WTC11 (cell line): ENCODE results near the gene CAPN2. TPM values are rescaled to one million over a fixed set of nuclear protein-coding genes. Genes with fewer than 3 reads are reported as not detected.

Source experiments
- ATAC-seq: fragments of 200-7000 bp; cut with Tn5 transposase; 2 replicates; pipeline ENCODE4 v1.10.0; 2021; ENCODE audit warnings: mild to moderate bottlenecking, moderate library complexity
- CTCF ChIA-PET: fragments of 300-600 bp; sonication (Branson Sonifier 250); formaldehyde crosslinking; loops from one replicate; lab custom pipeline; 2021; ENCODE audit warnings: antibody characterized with exemption; lab: Charles Lee
- POLR2A ChIA-PET: fragments of 350-600 bp; sonication (Branson Sonifier 250); formaldehyde crosslinking; loops from one replicate; lab custom pipeline; 2021; ENCODE audit warnings: antibody characterized with exemption; lab: Charles Lee
- DNase-seq: peaks from one replicate; pipeline ENCODE4 v3.0.0; 2021; ENCODE audit warnings: low spot score
- H3K27ac Mint-ChIP-seq: 2 replicates; pipeline ENCODE4 v1.8.0; 2021; ENCODE audit warnings: mixed read lengths
- H3K27me3 Mint-ChIP-seq: 2 replicates; pipeline ENCODE4 v1.8.0; 2021; ENCODE audit warnings: low read depth, mild to moderate bottlenecking, moderate library complexity, mixed read lengths
- H3K36me3 Mint-ChIP-seq: 2 replicates; pipeline ENCODE4 v1.8.0; 2021; ENCODE audit warnings: mixed read lengths
- H3K4me1 Mint-ChIP-seq: 2 replicates; pipeline ENCODE4 v1.8.0; 2022; ENCODE audit warnings: mixed read lengths
- H3K4me3 Mint-ChIP-seq: 2 replicates; pipeline ENCODE4 v1.8.0; 2021; ENCODE audit warnings: mild to moderate bottlenecking, moderate library complexity, mixed read lengths
- H3K9me3 Mint-ChIP-seq: 2 replicates; pipeline ENCODE4 v1.8.0; 2021; ENCODE audit warnings: mixed read lengths
- ATF1 ChIP-seq: sonication (generic); formaldehyde crosslinking; IDR thresholded peaks from 2 replicates; pipeline ENCODE4 v1.8.1; 2023; ENCODE audit warnings: mild to moderate bottlenecking, moderate library complexity, missing genetic modification reagents
- CREM ChIP-seq: sonication (generic); formaldehyde crosslinking; IDR thresholded peaks from 2 replicates; pipeline ENCODE4 v1.8.1; 2022; ENCODE audit warnings: mild to moderate bottlenecking, missing genetic modification reagents, moderate library complexity
- FOXK1 ChIP-seq: sonication (generic); formaldehyde crosslinking; IDR thresholded peaks from 2 replicates; pipeline ENCODE4 v1.8.0; 2022; ENCODE audit warnings: mild to moderate bottlenecking, moderate library complexity, missing genetic modification reagents
- FOXP1 ChIP-seq: sonication (generic); formaldehyde crosslinking; IDR thresholded peaks from 2 replicates; pipeline ENCODE4 v1.8.0; 2022; ENCODE audit warnings: missing genetic modification reagents, mild to moderate bottlenecking, moderate library complexity, borderline replicate concordance
- JAZF1 ChIP-seq: fragments of 250-450 bp; sonication (Bioruptor Pico); IDR thresholded peaks from 2 replicates; pipeline ENCODE4 v1.9.0; 2021; ENCODE audit warnings: moderate library complexity, mild to moderate bottlenecking, inconsistent platforms
- MAX ChIP-seq: sonication (generic); formaldehyde crosslinking; IDR thresholded peaks from 2 replicates; pipeline ENCODE4 v1.8.0; 2022; ENCODE audit warnings: mild to moderate bottlenecking, missing genetic modification reagents
- MYBL2 ChIP-seq: sonication (generic); formaldehyde crosslinking; IDR thresholded peaks from 2 replicates; pipeline ENCODE4 v1.8.1; 2023; ENCODE audit warnings: mild to moderate bottlenecking, moderate library complexity, missing genetic modification reagents
- NFE2L1 ChIP-seq: sonication (generic); formaldehyde crosslinking; IDR thresholded peaks from 2 replicates; pipeline ENCODE4 v1.8.1; 2023; ENCODE audit warnings: missing genetic modification reagents
- NR2C2 ChIP-seq: sonication (generic); formaldehyde crosslinking; IDR thresholded peaks from 2 replicates; pipeline ENCODE4 v1.8.0; 2022; ENCODE audit warnings: mild to moderate bottlenecking, missing genetic modification reagents
- NR3C1 ChIP-seq: sonication (generic); formaldehyde crosslinking; conservative IDR thresholded peaks from 2 replicates; pipeline ENCODE4 v1.8.1; 2023; ENCODE audit warnings: low read depth, mild to moderate bottlenecking, missing genetic modification reagents
- SP1 ChIP-seq: sonication (generic); formaldehyde crosslinking; conservative IDR thresholded peaks from 2 replicates; pipeline ENCODE4 v1.8.1; 2022; ENCODE audit warnings: missing genetic modification reagents
- TEAD1 ChIP-seq: sonication (generic); formaldehyde crosslinking; IDR thresholded peaks from 2 replicates; pipeline ENCODE4 v1.8.0; 2022; ENCODE audit warnings: mild to moderate bottlenecking, missing genetic modification reagents
- ZBTB43 ChIP-seq: sonication (generic); formaldehyde crosslinking; IDR thresholded peaks from 2 replicates; pipeline ENCODE4 v1.8.1; 2023; ENCODE audit warnings: mild to moderate bottlenecking, missing genetic modification reagents
- ZNF219 ChIP-seq: sonication (generic); formaldehyde crosslinking; IDR thresholded peaks from 2 replicates; pipeline ENCODE4 v1.8.0; 2023; ENCODE audit warnings: missing genetic modification reagents, mild to moderate bottlenecking, borderline replicate concordance
- ZNF263 ChIP-seq: sonication (generic); formaldehyde crosslinking; IDR thresholded peaks from 2 replicates; pipeline ENCODE4 v1.8.1; 2022; ENCODE audit warnings: low read depth, mild to moderate bottlenecking, moderate library complexity, missing genetic modification reagents
- ZNF671 ChIP-seq: fragments of 250-450 bp; sonication (Bioruptor Pico); IDR thresholded peaks from 2 replicates; pipeline ENCODE4 v1.8.0; 2021; ENCODE audit warnings: mild to moderate bottlenecking
- total RNA-seq: library from RNA; stranded (reverse); gene quantifications from 3 replicates; pipeline ENCODE4 v1.2.3, GENCODE V29; 2021
- TF ChIP-seq, protein P1 (sequence below): fragments of 250-450 bp; sonication (Bioruptor Pico); IDR thresholded peaks from 2 replicates; pipeline ENCODE4 v1.9.0; 2021; ENCODE audit warnings: moderate library complexity, mild to moderate bottlenecking, inconsistent platforms, borderline replicate concordance
- TF ChIP-seq, protein P2 (sequence below): sonication (generic); formaldehyde crosslinking; IDR thresholded peaks from 2 replicates; pipeline ENCODE4 v1.8.1; 2023; ENCODE audit warnings: mild to moderate bottlenecking, moderate library complexity, missing genetic modification reagents
- TF ChIP-seq, protein P3 (sequence below): fragments of 200-600 bp; IDR thresholded peaks from 2 replicates; pipeline ENCODE4 v1.8.0; 2022; ENCODE audit warnings: antibody characterized with exemption
- TF ChIP-seq, protein P4 (sequence below): sonication (generic); formaldehyde crosslinking; IDR thresholded peaks from 2 replicates; pipeline ENCODE4 v1.8.0; 2022; ENCODE audit warnings: mild to moderate bottlenecking, missing genetic modification reagents

The CAPN2 gene
- total RNA-seq, 1 experiment from 2014 or later = 21.3 TPM

DNA sequence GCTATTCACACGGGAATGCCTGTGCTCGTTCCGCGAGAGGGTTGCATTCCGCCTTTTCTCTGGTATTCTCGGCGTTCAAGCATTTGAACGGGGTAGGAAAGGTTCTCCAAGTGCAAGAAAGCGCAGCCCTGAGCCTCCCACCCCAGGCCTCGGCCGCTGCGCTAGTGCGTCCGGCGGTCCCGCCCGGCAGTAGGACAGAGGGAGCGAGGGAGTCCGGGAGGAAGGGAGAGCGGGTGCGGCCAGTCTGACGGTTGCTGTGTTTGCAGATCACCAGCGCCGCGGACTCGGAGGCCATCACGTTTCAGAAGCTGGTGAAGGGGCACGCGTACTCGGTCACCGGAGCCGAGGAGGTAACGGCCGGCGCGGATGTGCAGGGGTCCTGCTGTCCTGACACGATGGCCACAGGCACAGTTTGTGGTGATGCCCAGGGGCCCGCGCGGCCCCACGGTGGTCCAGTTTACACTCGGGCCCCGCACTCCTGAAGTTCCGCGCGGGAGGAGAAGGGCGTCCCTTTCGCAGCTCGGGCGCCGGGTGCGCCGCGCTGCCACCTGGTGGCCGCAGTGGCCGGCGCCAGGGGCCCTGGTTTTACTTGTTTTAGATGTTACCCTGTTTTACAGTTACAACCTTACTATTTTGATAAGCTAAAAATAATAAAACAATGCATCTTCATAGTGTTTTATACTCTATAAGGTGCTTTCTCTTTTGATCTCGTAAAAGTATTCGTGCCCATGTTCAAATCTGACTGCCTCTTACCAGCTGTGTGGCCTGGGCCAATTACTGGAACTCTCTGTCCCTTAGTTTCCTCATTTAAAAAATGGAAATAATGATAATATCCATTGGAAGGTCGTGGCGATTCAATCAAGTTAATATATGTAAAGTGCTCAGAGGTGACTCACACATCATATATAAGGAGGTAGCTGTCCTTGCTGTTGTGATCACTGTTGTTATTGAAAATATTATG lies 36.7 kb downstream of the CAPN2 start:
- ChIA-PET POLR2A (interaction anchor here (0.6 to 1.0 kb wide), 2 partner anchors 36 to 560 kb away, joined by 3 to 4 read pairs; partner anchors contain the start of gene CAPN2), CTCF (interaction anchor here (0.8 to 3.6 kb wide), 23 partner anchors 10 to 303 kb away, joined by 3 to 34 read pairs (median 6); partner anchors contain the start of gene CAPN2)

GRCh38 chr1:223750730-223751570 lies 38.6 kb downstream of the CAPN2 start:
- Mint-ChIP-seq H3K9me3 (no peaks in the 10 kb centered on the region), H3K4me3 (no peak overlapping the region), H3K27me3 (peaks cover 30% of the 10 kb centered on the region), H3K4me1 (peaks cover 17% of the 10 kb centered on the region), H3K36me3 (peaks cover 3% of the 10 kb centered on the region; the same call in 1 of the 2 replicates), H3K27ac (no peak overlapping the region)
- ChIA-PET CTCF (interaction anchor here (2.1 to 3.6 kb wide), 5 partner anchors 19 to 53 kb away, joined by 10 to 34 read pairs (median 25); partner anchors contain the start of gene CAPN2), POLR2A (no interaction called here)
- DNase-seq = no peak
- no peak for ATAC-seq
- TF ChIP-seq NR3C1 (no peak), ZNF671 (no peak), ATF1 (CRISPR knock-in tag) (no peak), NR2C2 (CRISPR knock-in tag) (no peak), FOXK1 (CRISPR knock-in tag) (no peak), ZNF219 (CRISPR knock-in tag) (no peak), TEAD1 (CRISPR knock-in tag) (no peak), ZBTB43 (CRISPR knock-in tag) (no peak), NFE2L1 (no peak), ZNF263 (no peak), JAZF1 (CRISPR knock-in tag) (no peak)
- TF ChIP-seq, protein P1, sequence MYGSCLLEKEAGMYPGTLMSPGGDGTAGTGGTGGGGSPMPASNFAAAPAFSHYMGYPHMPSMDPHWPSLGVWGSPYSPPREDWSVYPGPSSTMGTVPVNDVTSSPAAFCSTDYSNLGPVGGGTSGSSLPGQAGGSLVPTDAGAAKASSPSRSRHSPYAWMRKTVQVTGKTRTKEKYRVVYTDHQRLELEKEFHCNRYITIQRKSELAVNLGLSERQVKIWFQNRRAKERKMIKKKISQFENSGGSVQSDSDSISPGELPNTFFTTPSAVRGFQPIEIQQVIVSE (CRISPR knock-in tag) = no peak

More for the DNA sequence above, 36.7 kb downstream of the CAPN2 start:
- Mint-ChIP-seq H3K9me3 (no peaks in the 10 kb centered on the region), H3K4me1 (peaks cover 17% of the 10 kb centered on the region), H3K4me3 (peak overlapping the region; percentile 82), H3K36me3 (peaks cover 3% of the 10 kb centered on the region; the same call in 1 of the 2 replicates), H3K27ac (no peak overlapping the region), H3K27me3 (peaks cover 30% of the 10 kb centered on the region)
- peak; percentile 59 for ATAC-seq
- peak; percentile 65; the same call in 1 of the 2 replicates for TF ChIP-seq FOXP1 (CRISPR knock-in tag)
- TF ChIP-seq, protein P2, sequence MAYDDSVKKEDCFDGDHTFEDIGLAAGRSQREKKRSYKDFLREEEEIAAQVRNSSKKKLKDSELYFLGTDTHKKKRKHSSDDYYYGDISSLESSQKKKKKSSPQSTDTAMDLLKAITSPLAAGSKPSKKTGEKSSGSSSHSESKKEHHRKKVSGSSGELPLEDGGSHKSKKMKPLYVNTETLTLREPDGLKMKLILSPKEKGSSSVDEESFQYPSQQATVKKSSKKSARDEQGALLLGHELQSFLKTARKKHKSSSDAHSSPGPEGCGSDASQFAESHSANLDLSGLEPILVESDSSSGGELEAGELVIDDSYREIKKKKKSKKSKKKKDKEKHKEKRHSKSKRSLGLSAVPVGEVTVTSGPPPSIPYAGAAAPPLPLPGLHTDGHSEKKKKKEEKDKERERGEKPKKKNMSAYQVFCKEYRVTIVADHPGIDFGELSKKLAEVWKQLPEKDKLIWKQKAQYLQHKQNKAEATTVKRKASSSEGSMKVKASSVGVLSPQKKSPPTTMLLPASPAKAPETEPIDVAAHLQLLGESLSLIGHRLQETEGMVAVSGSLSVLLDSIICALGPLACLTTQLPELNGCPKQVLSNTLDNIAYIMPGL = peak; percentile 94
- TF ChIP-seq MAX (CRISPR knock-in tag) = peak; percentile 73
- 0 out of 2 replicates have a peak, but pooled peaks have one; percentile 42 for TF ChIP-seq SP1
- TF ChIP-seq NR2C2 (CRISPR knock-in tag) = peak; percentile 60; the same call in 1 of the 2 replicates
- TF ChIP-seq, protein P3, sequence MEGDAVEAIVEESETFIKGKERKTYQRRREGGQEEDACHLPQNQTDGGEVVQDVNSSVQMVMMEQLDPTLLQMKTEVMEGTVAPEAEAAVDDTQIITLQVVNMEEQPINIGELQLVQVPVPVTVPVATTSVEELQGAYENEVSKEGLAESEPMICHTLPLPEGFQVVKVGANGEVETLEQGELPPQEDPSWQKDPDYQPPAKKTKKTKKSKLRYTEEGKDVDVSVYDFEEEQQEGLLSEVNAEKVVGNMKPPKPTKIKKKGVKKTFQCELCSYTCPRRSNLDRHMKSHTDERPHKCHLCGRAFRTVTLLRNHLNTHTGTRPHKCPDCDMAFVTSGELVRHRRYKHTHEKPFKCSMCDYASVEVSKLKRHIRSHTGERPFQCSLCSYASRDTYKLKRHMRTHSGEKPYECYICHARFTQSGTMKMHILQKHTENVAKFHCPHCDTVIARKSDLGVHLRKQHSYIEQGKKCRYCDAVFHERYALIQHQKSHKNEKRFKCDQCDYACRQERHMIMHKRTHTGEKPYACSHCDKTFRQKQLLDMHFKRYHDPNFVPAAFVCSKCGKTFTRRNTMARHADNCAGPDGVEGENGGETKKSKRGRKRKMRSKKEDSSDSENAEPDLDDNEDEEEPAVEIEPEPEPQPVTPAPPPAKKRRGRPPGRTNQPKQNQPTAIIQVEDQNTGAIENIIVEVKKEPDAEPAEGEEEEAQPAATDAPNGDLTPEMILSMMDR = peak; percentile 83
- TF ChIP-seq CREM (CRISPR knock-in tag) = peak; percentile 40; the same call in 1 of the 2 replicates
- TF ChIP-seq, protein P4, sequence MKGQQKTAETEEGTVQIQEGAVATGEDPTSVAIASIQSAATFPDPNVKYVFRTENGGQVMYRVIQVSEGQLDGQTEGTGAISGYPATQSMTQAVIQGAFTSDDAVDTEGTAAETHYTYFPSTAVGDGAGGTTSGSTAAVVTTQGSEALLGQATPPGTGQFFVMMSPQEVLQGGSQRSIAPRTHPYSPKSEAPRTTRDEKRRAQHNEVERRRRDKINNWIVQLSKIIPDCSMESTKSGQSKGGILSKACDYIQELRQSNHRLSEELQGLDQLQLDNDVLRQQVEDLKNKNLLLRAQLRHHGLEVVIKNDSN (CRISPR knock-in tag) = no peak
- no peak for TF ChIP-seq MYBL2 (CRISPR knock-in tag)
- peak; percentile 57 for DNase-seq
